GM18517 (cell line): ENCODE measurements around the gene TMEM87B.
"Not testable (repeated sequence)": the region's sequence is repeated elsewhere in the genome, so short reads cannot be mapped to it uniquely, and the experiment has no call there.

Source experiments
- ATAC-seq: cut with Tn5 transposase; IDR thresholded peaks from one replicate; pipeline ENCODE4 v1.9.1; 2021; ENCODE audit warnings: mild to moderate bottlenecking, moderate library complexity; ENCODE audit not compliant: unreplicated experiment

The TMEM87B gene

DNA sequence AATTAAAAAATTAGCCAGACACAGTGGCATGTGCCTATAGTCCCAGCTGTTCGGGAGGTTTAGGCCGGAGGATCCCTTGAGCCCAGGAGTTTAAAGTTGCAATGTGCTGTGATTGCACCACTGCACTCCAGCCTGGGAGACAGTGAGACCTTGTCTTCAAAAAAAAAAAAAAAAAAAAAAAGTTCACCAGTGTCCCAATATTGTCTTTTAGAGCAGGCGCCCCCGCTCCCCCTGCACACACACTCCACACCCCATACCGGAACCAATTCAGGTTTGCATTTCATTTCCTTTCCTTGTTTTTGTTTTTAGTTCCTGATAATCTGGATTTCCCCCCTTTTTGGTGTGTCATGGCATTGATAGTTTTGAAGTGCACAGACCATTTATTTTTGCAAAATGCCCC, 10.4 kb downstream of the TMEM87B start:
- ATAC-seq: no peak

DNA sequence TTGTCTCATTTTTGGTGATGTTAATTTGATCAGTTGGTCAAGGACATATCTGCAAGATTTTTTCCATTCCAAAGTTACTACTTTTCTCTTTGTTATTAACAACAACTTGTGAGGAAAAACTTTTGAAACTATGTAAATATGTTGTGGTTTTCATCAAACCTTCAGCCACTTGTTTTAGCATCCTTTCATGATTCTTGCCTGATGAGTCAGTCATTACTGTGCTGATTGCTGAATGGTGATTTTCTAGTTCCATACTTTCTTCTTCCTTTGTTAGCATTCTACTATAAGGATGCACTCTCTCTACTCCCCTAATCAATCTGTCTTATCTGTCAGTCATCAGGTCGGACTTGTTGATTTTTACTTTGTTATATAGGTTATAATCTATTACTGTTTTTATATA, 10.9 kb downstream of the TMEM87B start:
- ATAC-seq: no peak

DNA sequence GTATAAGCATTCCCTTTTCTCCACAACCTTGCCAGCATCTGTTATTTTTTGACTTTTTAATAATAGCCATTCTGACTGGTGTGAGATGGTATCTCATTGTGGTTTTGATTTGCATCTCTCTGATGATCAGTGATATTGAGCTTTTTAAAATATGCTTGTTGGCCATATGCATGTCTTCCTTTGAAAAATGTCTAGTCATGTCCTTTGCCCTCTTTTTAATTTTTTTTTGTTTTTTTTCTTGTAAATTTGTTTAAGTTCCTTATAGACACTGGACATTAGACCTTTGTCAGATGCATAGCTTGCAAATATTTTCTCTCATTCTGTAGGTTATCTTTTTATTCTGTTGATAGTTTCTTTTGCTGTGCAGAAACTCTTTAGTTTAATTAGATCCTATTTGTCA, 14.7 kb downstream of the TMEM87B start:
- not testable (repeated sequence) for ATAC-seq

DNA sequence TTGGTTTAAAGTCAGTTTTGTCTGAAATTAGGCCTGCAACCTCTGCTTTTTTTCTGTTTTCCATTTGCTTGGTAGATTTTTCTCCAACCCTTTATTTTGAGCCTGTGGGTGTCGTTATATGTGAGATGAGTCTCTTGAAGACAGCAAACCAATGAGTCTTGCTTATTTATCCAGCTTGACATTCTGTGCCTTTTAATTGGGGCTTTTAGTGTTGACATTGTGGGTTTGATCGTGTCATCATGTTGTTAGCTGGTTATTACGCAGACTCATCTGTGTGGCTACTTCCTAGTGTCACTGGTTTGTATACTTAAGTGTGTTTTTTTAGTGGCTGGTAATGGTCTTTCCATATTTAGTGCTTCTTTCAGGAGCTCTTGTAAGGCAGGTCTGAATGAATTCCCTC, 18.8 kb downstream of the TMEM87B start:
- no peak for ATAC-seq

DNA sequence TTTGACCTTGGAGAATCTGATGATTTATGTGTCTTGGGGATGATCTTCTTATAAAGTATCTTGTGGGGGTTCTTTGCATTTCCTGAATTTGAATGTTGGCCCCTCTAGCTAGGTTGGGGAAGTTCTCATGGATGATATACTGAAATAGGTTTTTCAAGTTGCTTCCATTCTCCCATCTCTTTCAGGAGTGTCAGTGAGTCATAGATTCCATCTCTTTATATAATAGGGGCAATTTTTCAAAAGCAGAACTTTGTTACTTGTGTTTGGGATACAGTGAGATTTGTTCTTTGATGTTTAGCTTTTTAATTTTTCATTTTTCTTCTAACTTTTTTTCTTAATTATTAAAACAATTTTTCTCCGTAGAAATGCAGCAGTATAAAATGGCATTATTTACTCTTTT, 19.4 kb downstream of the TMEM87B start:
- ATAC-seq: no peak

DNA sequence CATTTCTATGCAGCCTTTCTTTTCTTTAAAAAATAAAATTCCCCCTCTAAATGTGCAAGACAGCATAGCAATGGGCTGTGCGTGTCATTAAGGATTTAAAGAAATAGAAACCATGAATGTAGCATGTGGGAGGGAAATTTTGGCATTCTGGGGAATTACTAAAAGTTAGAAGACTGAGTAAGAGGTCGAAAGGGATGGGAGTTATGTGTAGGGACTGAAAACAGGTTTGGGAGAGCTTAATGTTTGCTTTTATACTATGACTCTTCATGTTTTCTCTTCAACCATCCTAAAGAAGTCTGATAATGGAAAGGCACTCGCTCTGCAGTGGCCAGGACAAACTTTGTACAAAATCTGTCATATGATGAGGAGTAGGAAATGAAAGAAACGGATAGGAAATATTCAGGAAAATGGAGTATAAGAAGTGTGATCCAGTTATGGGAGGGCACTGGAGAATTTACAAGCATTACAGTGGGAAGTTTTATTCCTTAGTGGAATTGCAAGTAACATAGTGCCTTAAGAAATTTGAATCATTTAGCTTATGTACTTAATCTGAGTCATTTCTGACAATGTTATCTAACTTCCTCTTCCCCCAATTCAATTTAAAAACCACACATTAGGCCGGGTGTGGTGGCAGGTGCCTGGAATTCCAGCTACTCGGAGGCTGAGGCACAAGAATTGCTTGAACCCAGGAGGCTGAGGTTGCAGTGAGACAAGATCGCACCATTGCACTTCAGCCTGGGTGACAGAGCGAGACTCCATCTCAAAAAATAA, 20.6 kb downstream of the TMEM87B start:
- ATAC-seq: no peak

DNA sequence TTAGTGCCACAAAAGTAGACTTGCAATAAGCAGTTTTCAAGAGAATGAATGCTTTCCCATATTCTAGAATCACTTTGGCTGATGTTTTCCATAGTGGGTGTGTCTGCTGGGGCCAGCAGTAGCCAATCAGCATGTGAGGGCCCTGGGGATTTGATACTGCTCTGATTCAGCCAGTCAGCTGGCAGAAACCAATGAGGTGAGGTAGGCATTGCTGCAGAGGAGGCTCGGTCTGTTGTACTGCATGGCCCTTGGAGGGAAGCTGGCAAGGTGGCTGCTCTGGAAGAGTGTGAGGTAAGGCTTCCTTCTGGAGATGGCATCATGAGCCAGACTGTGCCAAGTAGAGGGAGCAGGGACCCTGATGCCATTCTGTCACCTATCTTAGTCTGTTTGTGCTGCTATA, 22.7 kb downstream of the TMEM87B start:
- ATAC-seq: no peak

DNA sequence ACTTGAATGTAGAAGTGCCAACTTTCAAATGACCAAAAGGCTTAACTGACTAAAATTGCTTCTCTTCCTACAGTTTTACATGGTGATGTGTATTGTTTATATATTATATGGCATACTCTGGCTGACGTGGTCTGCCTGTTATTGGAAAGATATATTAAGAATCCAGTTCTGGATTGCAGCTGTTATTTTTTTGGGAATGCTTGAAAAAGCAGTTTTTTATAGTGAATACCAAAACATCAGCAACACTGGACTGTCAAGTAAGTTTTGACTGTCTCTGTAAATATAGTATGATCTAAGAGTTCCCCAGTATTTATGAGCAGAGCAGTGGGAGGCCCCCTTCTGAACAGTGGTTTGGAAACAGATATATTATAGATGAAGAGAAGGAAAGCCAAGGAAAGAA, 26.2 kb downstream of the TMEM87B start:
- no peak for ATAC-seq

DNA sequence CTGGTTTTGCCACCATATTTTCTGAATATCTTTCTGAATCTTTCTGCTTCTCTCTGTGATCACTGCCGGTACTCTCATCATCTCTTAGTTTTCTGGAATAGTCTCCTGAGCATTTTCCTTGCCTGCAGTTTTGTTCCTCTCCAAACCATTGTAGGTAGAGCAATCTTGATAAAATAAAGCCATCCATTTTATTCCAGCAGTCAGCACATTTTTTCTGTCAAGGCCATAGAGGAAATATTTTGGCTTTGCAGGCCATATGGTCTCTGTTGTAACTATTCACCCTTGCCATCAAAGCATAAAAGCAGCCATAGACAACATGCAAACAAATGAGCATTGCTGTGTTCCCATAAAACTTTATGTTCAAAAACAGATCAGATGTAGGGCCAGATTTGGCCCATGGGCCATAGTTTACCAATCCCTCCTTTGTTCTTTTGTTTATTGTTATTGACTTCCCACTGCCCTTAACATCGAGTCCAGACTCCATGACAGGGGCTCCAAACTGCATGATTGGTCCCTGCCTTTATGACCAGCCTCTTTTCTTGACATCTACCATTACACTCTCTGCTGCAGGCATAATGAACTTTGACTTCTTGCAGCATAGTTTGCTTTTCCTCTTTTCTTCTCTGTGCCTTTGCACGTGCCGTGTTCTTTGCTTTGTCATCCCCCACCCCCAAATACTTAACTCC, 29.8 kb downstream of the TMEM87B start:
- no peak for ATAC-seq

DNA sequence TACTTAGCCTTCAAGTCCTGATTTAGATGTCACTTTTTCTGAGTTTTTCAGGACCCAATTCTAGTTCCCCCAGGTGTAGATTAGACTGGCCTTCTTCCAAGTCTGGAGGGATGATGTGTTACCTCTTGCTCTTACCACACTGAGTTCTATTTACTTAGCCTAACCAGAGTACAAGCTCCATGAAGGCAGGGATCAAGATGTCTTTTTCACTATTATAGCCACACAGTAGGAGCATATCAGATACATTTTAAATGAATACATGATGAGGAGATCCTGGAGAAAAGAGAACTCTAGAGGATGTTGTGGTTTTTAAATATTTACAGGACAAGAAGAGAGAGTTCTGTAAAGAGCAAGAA, 30.3 kb downstream of the TMEM87B start:
- no peak for ATAC-seq

DNA sequence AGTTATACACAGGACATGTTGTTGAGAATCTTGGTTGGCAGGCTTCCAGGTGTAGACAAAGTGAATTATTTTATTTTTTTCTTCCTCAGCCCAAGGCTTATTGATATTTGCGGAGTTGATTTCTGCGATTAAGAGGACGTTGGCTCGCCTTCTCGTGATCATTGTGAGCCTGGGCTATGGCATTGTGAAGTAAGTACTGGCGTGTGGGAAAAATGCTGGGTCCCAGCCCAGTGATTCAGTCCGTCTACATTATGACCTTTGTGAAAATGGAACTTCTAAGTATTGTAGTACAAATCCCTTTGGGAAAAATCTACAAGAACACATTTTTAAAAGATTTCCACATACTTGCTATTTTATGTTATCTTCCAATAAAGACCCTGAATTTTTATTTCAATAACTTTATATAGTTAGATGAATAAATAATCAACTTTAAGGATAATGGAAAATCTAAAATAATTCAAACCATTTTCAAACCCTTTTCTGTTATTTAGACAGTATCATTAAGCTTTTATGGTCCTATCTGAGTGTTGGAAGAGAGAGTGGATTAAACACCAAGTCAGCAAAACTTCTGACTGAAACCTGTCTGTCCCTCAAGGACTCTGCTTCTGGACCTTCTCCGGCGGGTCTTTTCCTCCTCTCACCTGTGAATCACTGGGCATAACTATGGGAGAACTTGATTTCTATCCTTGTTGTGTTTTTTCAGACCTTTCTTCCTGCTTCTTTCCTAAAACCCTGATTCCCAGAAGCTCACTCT, 31.0 kb downstream of the TMEM87B start:
- ATAC-seq: no peak

DNA sequence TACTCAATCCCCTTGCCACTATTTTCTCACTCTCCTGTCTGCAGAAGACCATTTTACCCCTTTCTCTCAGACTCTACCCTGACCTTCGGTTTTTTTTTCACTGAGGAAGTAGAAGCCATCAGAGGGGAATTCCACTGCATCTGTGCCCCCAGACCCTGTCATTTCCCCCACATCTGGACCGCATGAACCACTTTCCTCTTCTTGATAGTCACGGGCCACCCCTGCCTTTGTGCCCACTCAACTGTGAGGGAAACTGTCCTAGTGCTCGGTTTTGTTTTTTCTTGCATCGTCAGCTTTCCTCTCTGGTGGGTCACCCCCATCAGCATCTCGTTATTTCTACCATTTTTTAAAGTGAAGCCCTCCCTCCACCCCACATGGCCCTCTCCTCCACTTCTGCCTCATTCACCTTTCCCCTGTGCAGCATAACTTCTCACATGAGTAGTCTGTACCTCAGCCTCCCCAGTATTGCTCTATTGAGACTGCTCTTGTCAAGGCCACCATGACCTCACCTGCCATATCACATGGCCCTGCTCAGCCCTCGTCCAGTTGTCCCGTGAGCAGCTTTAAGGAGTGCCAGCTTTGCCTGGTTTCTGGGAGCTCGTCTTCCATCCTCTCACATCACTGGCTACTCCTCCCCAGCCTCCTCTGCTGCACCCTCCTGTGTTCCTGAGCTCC, 32.4 kb downstream of the TMEM87B start:
- no peak for ATAC-seq

DNA sequence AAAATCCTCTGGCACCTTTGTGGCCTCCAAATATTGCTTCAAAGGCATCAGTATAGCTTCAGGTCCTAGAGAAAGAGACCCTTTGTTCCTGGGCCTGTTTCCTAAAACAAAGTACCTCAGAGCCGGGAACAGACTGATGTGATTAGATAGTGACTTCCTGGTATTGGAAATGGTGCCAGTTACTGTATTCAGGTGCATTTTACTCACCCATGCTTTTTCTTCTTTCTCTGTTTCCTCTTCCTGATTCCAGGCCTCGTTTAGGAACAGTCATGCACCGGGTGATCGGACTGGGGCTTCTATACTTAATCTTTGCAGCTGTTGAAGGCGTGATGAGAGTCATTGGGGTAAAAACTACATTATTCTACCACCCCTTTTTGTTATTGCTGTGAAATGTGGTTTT, 34.3 kb downstream of the TMEM87B start:
- no peak for ATAC-seq

DNA sequence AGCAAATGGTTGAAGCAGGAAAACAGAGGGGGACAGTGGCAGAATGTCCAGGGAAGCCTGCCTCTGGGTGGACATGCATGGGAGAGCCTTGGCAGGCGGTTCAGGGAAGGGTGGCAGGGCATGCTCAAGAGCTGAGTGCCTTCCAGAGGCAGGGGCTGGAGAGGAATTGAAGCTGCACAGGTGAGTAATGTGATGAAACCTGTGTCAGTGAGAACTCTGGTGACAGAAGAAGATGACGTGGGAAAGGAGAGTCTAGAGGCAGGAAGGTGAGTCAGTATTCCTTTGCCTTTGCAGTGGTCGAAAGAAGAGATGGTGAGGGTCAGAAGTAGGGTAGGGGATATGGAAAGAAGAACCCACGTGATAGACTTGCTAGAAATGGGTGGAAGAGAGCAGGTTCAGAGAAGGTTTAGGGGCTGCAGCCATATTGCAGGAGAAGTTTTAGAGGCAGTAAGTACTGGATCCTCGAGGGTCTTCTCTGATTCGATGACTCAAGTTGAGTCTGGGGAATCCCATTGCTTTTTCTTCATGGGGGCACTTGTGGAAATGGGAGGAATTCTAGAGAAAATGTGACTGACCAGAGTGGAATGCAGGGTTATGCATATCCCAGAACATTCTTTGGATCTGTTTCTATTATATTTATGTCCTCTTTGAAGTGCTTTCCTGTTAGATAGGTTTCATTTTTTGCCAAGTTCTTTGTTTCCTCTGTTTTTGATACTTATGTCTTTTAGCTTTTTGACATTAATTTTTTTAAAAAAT, 37.4 kb downstream of the TMEM87B start:
- ATAC-seq: no peak

DNA sequence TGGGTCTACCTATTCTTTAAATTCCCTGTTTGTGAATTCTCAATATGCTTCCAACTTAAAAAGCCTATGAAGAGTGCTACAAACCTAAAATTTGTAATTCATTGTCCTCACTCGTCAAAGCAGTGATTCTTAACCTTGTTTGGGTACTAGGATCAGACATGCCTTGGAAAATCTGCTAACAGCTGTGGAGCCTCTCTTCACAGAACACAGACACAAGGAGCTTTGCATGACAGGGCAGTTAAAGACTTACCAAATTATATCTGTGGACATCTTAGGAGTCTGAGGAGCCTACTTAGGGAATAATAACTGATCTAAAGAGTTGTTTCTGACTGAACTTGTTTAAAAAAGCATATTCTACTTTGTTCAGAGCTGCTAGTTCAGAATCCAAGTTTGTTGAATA, 38.1 kb downstream of the TMEM87B start:
- no peak for ATAC-seq

DNA sequence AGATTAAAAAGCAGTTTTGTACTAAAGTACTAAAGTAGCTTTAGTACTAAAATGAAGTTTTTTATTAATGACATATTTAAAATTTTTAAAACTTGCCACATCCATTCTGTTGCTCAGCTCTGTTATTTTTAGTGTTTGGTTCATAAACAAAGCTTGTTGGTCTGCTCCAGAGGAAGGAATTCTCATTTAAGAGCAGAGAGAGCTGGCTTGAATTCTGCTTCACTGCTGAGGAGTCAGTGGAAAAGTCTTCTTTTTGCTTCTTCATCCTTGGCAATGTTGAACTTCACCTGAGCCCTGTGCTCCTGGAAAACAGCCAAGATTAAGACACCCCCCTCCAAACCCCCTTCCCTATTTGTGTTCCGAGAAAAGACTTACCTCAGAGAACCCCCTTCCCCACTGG, 40.6 kb downstream of the TMEM87B start:
- no peak for ATAC-seq

DNA sequence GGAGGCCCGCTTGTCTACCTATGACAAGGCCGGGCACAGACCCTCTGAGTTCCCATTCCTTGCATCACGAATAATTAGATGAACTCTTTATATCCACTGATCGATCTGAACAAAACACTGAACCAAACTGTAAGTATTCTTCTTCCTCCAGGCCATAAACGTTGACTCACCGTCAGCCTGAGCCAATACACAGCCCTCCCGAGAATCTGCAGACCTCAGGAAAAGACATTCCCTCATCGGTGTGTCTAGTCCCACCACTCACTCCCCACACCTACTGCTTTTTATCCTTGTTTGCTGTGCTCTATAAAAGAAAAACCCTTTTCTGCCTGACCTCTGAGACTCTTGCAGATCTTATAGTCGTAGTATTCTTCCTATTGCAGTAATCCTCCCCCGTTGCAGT, 41.0 kb downstream of the TMEM87B start:
- no peak for ATAC-seq

DNA sequence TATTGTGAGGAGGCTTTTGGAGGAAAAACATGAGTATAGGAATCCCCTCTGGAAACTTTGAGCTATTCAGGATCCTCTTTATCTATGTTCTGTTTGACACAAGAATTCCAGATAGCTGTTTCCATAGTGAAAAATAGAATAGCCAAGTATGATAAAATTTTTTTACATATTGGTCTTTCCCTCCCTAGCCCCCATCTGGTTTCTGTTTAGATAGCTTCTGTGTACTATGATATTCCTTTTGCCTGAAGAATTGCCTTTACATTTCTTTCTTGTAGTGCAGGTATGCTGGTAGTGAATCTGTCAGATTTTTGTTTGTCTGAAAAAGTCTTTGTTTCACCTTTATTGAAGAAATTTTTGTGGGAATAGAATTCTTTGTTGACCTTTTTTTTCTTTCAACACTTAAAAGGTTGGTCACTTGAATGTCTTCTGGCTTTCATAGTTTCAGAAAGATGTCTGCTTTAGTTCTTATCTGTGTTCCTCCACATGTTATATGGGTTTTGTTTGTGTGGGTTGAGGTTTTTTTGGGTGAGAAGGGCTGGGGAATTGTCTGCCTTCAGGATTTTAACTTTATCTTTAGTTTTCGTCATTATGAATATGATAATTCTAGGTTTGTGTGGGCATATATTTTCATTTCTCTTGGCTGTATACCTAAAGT, 53.2 kb downstream of the TMEM87B start:
- ATAC-seq: no peak

DNA sequence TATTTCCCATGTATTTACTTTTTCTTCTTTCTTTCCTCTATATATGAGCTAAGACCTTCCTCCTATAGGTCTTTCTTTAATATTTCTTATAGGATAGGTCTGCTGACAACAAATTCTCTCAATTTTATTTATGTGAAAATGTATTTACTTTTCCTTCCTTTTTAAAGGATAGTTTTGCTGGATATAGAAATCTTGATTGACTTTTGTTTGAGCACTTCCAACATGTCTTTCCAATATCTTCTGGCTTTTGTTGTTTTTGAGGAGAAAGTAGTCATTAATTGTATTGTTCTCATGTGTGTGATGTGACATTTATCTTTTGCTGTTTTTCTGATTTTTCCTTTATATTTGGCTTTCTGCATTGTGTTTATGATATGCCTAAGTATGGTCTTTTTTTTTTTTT, 54.2 kb downstream of the TMEM87B start:
- no peak for ATAC-seq

DNA sequence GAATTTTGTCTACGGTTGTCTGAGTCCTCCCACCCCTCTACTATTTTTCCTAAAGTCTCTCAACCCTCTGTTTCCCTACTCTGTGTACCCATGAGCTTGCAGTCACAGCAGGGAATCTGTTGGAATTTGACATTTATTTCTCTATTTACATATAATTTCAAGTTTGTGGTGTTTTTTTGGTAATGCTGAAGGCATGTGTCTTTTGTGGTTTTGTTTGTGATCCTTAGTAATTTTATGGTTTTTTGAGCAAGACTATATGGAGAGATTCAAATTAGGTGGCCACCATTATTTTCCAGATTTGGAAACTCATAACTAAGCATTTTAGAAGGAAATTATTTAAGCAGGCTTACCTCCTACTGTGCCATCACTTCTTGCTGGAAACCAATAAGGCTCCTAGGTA, 55.9 kb downstream of the TMEM87B start:
- no peak for ATAC-seq
